Measurements from ENCODE around the gene NDRG2.

DNA sequence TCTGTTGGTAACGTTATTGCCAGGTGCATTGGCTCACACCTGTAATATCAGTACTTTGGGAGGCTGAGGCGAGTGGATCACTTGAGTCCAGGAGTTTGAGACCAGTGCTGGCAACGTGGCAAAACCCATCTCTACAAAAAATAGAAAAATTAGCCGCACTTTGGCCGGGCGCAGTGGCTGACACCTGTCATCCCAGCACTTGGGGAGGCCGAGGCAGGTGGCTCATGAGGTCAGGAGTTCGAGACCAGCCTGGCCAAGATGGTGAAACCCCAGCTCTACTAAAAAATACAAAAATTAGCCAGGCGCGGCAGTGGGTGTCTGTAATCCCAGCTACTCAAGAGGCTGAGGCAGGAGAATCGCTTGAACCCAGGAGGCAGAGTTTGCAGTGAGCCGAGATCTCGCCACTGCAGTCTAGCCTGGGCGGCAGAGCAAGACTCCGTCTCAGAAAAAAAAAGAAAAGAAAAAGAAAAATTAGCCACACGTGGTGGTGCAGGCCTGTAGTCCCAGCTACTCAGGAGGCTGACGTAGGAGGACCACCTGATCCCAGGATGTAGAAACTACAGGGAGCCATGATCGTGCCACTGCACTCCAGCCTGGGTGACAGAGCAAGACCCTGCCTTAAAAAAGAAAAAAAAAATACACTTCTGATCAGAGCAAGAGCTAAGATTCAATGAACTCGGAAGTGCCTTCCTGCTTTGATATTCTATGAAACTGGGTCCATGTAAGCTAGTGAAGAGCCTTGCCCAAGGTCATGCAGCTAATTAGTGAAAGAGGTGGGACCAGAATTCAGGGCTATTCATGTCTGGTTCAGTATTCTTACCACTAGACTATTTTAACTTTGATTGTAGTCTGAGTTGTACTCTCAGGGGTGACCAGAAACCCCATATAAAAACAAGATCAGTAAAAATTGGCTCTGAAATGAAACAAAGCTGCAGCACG is 28.6 kb upstream of the NDRG2 start:
- TF ChIP-seq, protein P1, sequence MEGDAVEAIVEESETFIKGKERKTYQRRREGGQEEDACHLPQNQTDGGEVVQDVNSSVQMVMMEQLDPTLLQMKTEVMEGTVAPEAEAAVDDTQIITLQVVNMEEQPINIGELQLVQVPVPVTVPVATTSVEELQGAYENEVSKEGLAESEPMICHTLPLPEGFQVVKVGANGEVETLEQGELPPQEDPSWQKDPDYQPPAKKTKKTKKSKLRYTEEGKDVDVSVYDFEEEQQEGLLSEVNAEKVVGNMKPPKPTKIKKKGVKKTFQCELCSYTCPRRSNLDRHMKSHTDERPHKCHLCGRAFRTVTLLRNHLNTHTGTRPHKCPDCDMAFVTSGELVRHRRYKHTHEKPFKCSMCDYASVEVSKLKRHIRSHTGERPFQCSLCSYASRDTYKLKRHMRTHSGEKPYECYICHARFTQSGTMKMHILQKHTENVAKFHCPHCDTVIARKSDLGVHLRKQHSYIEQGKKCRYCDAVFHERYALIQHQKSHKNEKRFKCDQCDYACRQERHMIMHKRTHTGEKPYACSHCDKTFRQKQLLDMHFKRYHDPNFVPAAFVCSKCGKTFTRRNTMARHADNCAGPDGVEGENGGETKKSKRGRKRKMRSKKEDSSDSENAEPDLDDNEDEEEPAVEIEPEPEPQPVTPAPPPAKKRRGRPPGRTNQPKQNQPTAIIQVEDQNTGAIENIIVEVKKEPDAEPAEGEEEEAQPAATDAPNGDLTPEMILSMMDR (IDR thresholded peaks at IDR 0.05): no peak
- no peak for TF ChIP-seq POLR2A (IDR thresholded peaks at IDR 0.05)

Data from body of pancreas (tissue), 4 donors.